Epidermal melanocyte (primary cell): ENCODE measurements around the gene BEX4.

Source experiments
- DNase-seq: peaks from one replicate; pipeline ENCODE4 v3.0.0; 2011; ENCODE audit warnings: low spot score; ENCODE audit not compliant: insufficient read length

Gene BEX4

GRCh38 chrX:103236296-103236695 is 21.4 kb downstream of the BEX4 start:
- DNase-seq: no peak

DNA sequence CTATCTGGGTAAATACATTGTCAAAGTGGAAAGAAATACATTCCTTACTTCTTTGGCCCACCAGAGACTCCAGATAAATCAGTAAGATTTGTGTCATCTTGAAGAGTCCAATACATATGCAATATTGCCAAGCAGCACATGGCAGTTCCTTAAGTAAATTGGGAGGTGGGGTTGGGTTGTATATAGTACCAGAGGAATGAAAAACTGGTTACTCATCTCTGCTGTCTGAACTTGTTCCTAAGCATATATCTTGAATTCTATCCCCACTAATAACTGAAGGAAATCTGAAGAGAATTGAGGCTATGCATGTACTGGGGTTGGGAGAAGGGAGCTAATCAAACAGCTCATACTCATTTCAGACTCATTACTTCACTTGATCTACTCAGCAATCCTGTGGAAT is 25.2 kb downstream of the BEX4 start:
- no peak for DNase-seq

GRCh38 chrX:103248553-103248952 is 33.6 kb downstream of the BEX4 start:
- no peak for DNase-seq

DNA sequence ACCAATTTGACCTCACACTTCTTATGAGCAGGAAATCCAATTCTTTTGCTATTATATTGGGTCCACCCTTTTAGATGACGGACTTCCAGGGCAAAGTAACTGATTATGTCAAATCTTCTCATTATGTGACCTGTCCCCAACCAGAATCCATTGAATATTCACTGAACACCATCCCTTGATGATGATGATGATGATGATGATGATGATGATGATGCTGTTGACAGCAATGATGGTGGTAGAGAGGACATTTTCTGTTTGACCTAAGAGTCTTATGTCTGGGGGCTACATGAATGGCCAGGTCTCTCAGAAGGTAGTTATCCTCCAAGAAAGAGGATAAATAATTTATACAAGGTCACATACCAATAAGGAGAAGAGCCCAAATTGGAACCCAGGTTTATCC is 34.9 kb downstream of the BEX4 start:
- no peak for DNase-seq

DNA sequence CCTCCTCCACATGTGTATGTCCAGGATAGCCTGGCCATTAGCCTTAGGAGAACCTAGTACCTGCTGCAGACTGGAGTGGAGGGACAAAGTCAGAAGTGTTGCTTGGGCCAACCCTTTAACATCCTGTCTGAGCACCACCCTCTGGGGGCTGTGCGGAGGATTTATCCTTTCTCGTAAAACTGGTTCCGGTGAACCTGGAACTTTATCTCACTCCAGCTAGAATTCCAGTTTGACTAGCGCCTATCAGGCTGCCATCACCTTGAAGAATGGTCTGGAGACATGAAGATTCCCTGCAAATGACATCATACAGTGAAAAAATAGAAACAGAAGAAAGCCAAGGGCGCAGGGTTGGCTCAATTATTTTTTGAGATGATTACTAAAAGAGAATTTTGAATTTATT is 36.1 kb downstream of the BEX4 start:
- no peak for DNase-seq

GRCh38 chrX:103253608-103254007 is 38.7 kb downstream of the BEX4 start:
- DNase-seq: no peak

- DNase-seq: no peak
These were observed 39.4 kb downstream of the BEX4 start for GRCh38 chrX:103254171-103254824.

- DNase-seq: peak; percentile 38
These were observed 40.1 kb downstream of the BEX4 start, which contains the start of gene TCEAL8 for GRCh38 chrX:103254921-103255493. TSS of gene TCEAL8 (minus strand) at chrX:103255155. CDS start at chrX:103253979, 1,176 bp downstream.

DNA sequence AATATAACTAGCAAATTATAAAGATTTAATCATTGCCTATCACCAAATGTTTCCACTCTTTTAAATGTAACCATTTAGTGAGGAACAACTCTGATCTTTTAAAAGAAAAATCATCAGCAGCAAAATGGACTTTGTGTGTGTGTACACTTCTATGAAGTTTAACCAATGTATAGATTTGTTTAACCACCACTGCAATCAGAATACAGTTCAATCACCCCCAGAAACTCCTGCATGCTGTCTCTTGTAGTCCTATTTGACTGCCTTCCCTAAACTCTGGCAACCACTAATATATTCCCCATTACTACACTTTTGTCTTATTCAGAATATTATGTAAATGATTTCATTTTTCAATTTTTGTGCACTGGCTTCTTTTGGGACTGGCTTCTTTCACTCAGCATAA is 41.7 kb downstream of the BEX4 start:
- no peak for DNase-seq

GRCh38 chrX:103258275-103258674 is 43.4 kb downstream of the BEX4 start:
- DNase-seq: no peak
